HG02763 (cell line): ENCODE results near the gene KCNMA1.

Experiments
- ATAC-seq: cut with Tn5 transposase; IDR thresholded peaks from one replicate; pipeline ENCODE4 v1.9.1; 2021; ENCODE audit warnings: mild to moderate bottlenecking, moderate library complexity; ENCODE audit not compliant: unreplicated experiment

Gene KCNMA1

DNA sequence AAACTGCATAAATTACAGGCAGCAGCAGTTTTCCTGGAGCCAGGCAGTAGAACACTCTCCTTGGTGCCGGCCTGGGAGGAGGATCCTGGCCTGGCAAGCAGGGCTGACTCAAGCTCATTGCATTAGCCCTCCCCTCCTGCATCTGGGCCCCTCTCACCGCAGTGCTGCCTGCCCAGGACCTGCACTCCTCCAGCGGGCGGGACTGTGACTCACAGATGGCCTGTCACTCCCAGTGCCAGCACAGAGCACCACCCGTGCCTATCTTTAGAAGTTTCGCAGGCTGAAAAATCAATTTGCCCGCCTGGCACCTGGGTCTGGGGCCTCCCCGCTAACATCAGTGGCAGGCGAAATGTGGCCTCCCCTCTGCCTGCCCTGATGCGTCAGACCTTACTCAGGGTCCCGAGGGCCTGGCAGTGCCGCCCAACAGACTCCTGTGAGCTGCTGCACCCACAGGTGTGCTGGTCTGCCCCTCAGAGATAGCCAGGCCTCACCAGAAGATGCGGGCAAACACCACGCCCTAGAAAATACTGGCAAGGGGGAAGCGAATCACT is 123.8 kb downstream of the KCNMA1 start:
- no peak for ATAC-seq

DNA sequence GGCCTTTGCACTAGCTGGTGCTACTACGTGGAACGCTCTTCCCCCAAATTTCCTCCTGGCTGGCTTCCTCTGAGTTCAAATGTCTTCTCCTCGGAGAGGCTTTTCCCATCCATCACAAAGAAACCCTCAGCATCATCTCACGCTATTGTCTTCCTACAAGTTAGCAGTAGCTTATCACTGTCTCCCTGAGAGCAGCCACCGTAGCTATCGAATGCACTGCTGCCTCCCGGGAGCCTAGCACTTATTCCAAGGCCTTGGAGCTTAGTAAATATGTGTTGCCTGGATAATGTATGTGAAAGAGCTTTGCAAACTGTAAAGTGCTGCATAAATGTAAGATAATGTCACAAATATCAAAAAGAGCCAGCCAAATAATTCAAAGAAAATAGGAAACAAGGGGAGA is 124.4 kb downstream of the KCNMA1 start:
- ATAC-seq = no peak

DNA sequence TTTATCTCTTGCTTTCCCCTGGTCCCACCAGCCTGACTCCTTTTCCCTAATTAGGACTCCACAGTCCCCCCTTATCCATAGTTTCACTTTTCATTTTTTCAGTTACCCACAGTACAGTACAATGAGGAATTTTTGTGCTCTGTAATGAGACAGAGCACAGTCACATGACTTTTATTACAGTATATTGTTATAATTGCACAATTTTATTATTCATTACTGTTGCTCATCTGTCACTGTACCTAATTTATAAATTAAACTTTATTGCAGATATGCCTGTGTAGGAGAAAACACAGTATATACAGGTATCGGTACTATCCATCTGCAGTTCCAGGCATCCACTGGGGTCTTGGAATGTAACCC is 125.4 kb downstream of the KCNMA1 start:
- no peak for ATAC-seq

DNA sequence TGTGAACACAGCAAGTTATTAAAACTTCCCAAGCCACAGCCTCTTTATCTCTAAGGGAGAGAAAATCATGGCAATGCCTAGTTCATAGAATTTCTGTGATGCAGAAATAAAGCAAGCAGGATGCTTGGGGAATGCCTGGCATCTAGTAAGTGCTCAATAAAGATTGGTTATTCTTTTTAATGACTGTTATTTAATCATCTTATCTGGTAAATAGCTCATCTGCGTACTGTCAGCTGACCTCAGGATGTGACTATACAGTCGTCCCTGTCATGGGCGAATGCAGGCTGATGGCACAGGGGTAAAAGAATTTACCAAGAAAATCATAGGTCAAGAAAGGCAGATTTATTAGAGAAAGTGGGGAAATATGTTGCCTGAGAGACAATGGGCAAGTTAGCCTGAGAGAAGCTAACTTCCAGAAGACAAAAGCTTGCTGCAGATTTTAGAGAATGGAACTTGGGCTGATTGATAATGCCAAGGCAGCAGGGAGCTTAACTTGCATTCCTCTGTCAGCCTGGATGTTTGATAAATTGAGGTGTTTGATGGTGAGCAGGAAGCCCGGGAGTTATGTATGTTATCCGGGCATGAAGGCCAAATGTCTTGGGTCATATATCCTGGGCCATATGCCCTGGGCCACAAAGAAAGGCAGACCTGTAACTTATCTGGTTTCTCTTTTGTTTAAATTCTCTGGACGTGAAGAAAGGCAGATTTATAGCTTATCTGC is 126.0 kb downstream of the KCNMA1 start:
- ATAC-seq = no peak

DNA sequence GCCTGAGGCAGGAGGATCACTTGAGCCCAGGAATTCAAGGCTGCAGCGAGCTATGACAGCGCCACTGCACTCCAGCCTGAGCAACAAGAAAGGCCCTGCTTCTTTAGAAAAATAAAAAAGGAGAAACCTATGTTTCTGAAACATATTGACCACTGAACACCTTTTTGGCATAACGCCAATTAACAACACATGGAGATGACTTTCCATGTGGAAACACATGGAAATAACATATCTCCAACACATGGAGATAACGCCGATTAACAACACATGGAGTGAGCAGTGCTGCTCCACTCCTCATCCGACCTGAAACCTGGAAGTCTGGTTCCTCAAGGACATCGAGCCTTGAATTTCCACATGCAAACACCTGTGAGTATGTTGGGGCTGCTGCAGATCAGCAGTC is 126.9 kb downstream of the KCNMA1 start:
- no peak for ATAC-seq

DNA sequence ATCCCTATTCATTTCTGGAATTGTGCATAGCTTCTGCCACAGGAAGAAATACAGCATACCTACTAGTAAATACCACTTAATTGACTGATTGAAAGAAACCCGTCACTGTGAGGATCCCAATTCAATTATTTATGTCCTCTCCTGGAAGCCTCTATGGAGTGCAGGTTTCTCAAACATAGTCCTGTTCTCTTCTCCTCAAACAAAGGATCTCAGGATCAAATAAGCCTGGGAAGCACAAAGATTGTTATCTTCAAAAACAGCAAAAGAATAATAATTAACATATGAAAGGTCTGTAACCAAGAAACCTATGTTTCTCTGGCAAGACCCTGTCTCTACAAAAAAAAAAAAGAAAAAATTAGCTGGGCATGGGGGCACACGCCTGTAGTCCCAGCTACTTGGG is 127.3 kb downstream of the KCNMA1 start:
- no peak for ATAC-seq

DNA sequence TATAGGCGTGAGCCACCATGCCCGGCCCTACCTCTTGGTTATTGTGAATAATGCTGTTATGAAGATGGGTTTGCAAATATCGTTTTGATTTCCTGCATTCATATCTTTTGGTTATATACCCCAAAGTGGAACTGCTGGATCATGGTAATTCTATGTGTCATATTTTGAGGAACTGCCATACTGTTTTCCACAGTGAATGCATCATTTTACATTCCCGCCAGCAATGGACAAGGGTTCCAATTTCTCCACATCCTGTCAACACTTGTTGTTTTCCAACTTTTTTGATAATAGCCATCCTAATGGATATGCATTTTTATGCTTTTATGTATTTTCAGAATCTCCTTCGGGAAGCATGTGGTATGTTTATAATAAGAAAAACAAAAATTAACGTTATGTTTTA is 128.2 kb downstream of the KCNMA1 start:
- no peak for ATAC-seq

DNA sequence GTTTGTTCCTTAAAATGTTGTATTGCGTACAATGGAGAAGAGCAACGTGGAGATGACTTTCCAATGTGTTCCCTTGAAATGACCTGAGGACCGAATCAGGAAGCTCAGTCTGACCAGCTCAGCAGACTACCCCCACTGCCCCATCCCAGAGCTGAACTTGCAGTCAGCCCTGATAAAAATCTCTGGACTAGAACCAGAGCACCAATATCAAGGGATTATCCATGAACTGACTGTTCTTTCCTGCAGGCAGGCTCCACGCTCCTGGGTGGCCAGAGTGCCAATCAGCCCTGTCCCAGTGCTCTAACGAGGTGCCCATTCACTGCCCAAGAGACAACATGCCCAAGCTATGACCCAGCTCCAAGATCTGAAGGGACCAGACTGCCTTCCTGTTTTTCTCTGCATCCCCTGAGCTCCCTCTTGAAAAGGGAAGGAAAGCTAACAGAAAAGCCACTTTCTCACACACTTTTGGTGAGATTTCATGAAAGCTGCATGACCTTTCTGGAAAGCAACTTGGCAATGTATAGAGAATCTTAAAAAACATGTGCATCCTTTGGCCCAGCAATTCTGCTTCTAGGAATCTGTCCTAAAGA is 130.2 kb downstream of the KCNMA1 start:
- ATAC-seq = no peak

DNA sequence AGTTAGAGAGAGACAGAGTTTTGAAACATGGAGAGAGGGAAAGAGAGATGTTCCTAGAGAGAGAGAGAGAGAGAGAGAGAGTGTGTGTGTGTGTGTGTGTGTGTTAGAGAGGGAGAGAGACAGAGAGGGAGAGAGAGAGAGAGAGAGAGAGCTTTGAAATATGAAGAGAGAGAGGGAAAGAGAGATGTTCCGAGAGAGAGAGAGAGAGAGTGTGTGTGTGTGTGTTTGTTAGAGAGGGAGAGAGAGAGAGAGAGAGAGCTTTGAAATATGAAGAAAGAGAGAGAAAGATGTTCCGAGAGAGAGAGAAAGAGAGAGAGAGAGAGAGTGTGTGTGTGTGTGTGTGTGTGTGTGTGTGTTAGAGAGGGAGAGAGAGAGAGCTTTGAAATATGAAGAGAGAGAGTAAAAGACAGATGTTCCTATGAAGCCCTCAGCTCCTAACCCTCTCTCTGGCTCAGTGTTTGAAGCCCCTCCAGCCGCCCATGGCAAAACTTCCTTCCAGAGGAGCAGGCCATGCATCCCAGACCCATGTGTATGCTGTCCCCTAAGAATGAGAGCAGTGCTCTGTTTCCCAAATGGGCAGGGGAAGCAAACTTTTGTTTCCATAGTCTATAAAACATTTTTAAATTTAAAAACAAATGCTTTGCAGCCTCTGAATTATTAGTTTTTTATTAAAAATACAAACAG is 130.9 kb downstream of the KCNMA1 start:
- no peak for ATAC-seq

DNA sequence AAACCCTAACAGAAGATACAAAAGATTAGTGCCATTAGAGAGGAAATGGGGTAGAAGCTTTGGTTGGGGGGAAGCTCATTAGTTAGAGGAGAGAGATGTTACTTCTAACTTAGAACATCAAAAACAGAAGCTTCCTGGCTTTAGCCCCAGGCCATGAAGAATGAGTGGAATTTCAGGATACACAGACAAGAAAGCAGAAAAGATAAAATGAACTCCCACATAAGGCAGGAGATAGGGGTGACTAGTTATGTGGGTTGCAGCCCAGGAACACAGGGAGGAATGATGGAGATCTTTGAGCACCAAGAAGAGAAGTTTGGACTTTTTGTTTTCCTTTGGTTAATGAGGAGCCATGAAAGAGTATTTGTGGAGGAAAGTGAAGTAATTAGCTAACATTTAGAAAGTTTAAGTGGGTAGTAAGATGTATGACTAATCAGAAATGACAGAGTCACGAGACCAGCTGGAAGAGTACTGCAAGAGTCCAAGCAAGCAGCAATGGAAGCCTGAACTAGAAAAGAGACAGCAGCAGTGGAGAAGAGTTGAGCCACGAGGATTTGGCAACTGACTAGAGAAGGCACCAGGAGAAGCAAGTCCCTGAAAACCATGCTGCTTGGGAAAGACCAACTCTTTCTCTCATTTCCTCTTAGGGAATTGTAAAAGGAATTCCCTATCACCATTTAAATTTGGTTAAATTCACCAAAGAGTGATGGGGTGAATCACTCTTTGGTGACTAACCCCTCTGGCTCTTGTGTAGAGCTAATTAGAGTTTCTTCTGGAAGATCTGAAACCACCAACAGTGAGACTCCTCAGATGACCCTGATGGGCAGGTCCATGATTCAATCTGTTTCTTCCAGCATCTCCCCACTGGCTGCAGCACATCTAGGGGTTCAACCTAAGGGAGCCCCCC is 131.9 kb downstream of the KCNMA1 start:
- no peak for ATAC-seq

DNA sequence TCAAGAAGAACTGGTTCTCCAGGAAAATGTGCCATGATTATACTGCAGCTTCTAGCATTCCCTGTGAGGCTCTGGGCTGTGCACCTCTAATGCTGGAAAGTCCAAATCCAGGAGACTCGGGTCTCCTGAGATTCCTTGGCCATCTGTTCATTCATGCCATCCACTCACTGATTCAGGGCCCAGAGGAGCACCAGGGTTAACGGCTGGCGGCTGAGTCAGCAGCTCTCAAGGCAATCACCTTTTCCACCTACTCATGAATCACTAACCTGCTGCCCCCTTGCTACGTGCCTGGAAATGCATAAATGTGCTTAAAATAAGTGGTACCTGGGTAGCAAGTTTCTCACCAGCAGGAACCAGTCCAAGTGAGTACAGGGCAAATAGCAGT is 132.7 kb downstream of the KCNMA1 start:
- ATAC-seq = no peak

DNA sequence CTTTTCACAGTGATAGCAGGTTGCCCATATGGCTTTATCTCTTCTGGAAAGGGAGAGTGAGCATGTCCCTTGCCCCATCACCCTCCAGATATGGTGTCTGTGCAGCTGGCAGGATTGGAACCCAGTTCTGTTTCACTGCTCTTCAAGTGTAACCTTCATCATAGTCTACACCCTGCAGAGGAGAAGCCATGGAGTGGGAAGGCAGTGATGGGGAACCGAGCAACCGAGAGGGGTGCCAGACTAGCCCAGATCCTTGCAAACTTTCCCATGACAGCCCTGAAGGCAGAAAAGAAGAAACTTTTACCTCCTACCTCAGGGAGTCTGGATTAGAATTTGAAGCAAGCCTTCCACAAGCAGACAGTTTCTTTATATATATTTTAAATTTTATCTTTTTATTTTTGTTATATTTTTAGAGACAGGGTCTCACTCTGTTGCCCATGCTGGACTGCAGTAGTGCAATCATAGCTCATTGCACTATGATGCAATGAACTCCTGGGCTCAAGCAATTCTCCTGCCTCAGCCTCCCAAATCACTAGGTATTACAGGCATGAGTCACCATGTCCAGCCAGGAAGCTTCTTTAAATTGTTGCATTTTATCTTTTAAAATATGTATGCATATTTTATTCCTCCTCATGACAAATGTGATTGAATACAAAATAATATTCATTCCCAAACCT is 133.3 kb downstream of the KCNMA1 start:
- no peak for ATAC-seq

DNA sequence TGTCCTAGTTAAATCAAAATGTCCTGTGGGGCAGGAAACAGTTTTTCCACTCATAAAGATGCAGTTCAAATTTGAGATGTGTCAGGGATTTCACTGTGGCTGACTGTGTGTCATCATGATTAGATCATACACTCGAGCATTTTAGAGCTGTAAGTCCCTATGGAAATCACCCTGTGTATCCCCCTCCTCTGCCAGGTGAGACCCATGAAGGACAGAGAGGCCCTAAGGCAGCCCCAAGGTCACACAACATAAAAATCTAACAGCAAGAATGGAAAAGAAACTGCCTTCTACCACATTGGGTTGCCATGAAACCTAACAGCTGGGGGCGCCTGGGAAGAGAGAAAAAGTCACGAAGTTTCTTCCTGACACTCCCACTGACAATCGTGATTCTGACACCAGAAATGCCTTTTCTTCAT is 135.8 kb downstream of the KCNMA1 start:
- ATAC-seq = no peak

DNA sequence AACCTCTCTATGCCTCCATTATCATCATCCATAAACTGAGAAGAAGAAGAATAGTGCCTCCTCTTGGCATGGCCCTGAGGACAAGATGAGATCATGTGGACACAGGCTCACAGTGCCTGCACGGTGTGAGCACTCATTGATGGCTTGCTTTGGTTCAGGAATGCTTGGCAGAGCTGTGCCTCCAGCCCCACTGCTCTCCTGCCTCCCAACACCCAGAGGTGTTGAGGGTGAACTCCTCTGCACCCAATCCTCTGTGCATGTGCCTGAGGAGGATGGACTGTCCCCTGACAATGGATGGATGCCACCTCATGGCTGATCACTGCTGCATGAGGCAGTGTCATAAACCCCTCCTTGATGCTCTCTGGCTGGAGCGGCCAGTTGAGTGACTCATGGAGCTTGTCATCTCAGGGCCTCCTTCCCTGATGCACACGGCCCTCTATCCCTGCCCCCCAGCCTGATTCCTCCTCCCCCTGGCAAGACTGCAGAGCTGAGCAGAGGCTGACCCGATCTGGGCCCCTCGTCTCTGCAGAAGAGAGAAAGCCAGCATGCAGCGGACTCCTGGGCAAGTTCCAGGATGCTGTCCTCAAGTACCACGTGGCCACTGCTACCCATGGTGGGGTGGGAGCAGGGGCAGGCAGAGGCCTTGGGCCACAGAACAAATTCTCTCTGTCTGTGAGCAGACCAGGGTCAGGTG is 136.3 kb downstream of the KCNMA1 start:
- ATAC-seq = peak; percentile 17

DNA sequence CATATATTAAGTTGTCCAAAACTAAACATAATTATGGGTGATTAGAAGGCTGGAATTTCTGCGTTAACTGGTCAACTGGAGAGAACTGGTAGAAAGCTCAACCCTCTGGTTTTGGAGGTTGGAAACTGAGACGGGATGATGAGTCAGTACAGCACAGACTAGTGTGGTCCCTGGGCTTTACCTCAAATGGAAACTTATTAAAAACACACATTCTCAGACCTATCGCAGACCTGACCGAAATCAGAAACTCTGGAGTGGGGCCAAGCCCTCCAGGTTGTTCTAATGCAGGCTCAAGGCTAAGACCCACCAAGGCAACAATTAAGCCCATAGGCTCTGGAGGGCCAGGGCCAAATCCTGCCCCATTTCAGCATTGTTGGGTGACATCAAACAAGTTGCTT is 136.9 kb downstream of the KCNMA1 start:
- peak; percentile 73 for ATAC-seq

DNA sequence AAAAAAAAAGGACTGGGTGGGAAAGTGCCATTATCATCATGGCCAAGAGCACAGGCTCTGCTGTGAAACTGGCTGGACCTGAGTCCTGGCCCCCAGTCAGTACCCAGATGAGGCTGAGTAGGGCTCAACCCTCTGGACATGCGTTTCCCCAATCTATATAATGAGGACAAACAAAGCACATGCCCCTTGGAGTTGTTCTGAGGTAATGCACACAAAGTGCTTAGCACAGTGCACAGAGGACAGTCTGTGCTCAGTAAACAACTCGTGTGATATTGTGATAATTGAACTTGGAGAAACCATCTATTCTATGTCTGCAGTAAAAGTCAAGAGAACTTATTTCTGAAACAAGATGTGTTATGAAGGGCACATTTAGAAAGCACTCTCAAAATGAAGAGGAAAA is 138.8 kb downstream of the KCNMA1 start:
- ATAC-seq = no peak

DNA sequence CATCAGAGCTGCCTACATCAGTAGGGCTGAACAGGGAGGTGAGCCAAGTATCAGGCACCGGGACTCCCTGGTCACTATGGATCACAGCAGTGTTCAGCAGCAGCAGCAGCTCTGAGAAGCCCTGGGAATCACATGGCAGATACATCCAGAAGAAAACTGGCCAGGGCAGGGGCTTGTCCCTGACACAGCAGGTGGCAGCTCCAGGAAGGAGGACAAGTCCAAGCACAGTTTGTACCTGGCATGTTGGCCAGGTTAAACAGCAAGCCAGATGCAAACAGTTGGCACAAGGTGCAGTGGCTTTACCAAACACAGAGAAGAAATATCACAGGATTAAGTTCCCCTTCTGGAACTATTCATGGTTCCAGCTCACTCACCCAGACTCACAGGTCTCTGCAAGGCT is 139.4 kb downstream of the KCNMA1 start:
- no peak for ATAC-seq

DNA sequence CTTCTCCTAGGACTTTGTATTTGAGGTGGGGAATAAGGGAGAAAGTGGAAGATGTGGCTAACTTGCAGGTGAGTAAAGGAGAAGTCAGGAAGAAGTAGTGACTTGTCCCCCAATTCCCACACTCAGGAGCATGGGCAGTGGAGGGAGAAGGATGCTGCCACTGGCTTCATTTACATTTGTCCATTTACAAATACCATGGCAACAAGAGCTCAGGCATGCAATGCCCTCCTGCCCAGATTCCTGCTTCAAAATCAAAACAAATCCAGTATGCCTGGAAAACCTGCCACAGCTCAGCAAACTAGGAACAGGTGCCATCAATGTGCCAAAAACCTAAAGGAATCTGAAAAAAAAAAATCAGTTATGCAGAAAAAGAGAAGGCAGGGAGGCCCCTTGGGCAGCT is 139.9 kb downstream of the KCNMA1 start:
- no peak for ATAC-seq

DNA sequence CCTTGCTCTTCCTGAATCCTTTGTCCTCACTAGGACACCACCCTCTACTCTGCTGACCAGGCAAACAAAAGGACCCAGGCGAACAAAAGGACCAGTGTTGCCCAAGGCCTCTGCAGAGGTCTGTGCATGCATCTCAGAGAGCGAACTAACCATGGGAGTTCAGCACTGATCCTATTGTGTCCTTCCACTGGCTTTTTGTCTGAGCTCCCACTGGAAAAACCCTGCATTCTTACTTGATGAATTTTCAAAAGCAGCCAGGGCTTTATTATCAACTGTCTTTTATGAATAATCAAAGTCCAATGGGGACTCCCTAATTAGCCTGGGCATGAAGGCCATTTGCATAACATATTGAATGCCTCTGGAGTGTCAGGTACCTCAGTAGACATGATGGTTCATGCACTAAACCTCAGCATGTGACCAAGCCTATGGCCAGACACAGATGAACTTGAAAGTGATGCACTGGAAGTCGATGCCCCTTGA is 140.6 kb downstream of the KCNMA1 start:
- ATAC-seq = no peak
